Spleen (tissue), 7 donors: ENCODE data around the gene RAD54L2.

ENCODE experiments used
- CTCF ChIP-seq, 11 experiments: fragments of 200-600 bp in 7 of 11; fragments of 450-650 bp in 4 of 11; sonication (generic) in 4 of 11; IDR thresholded peaks in 8 of 11; conservative IDR thresholded peaks in 3 of 11; 1 replicate in 7 of 11; 2 replicates in 4 of 11; pipeline versions ENCODE4 v1.4.0 to v1.8.0; 2016 to 2021; ENCODE audit warnings: antibody characterized with exemption in 11 of 11, inconsistent platforms in 4 of 11, mild to moderate bottlenecking in 1 of 11
- POLR2A ChIP-seq, 3 donors: fragments of 450-650 bp; IDR thresholded peaks; one replicate each; pipeline ENCODE4 v1.5.1; 2017; ENCODE audit warnings: antibody characterized with exemption in 3 of 3, mild to moderate bottlenecking in 1 of 3
- donor health status: DM: no; HTN: no; CAD: no; lungs with moderate emphysema.
- donor health status: DM: no; HTN: no; CAD: no.
- donor health status: DM: no; HTN: no; CAD: no.

DNA sequence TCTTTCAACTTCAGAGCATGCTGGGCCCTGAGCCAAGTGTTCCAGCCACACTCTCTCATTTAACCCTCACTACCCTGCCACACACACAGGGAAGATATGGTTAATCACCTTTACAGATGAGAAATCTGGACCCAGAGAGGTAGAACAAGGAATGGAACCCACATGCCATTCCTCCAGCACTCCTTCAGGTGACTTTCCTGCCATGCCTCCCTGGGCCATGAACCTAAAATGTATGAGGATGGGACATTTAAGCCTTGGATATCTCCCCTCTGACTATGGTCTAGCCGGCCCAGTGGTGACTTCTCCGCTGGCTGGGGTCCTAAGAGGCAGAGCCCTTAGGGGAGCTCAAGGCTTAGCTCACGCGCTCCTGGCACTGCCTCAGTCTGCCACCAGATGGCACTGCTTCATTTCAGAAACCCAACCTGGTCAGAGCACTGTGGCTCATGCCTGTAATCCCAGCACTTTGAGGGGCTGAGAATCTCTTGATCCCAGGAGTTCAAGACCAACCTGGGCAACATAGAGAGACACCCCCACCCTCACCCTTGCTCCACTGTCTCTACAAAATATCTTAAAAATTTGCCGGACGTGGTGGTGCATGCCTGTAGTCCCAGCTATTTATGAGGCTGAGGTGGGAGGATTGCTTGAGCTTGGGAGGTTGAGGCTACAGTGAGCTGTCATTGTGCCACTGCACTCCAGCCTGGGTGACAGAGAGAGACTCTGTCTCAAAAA is 36.5 kb upstream of the RAD54L2 start:
- TF ChIP-seq POLR2A (IDR thresholded peaks at IDR 0.05) (no peak), CTCF (IDR thresholded peaks at IDR 0.05 in 8 of 11, conservative IDR thresholded peaks at IDR 0.05 in 3 of 11) (peak; percentile 90 to 99 (median 96))
